Left kidney (tissue), 2 donors: ENCODE results near the gene XAGE3. TPM values are rescaled to one million over a fixed set of nuclear protein-coding genes. Genes with fewer than 3 reads are reported as not detected.
"Not testable (repeated sequence)": the region's sequence is repeated elsewhere in the genome, so short reads cannot be mapped to it uniquely, and the experiment has no call there.

ENCODE experiments used
- DNase-seq: peaks from one replicate; pipeline ENCODE4 v3.0.0-alpha.2; 2013
- polyA plus RNA-seq: library from polyadenylated mRNA; unstranded; fragments of 120-200 nt; gene quantifications from one replicate; pipeline ENCODE4 v1.2.1, GENCODE V29; 2013; ENCODE audit not compliant: insufficient read length

Gene XAGE3
- polyA plus RNA-seq, 1 donor, result not detected

DNA sequence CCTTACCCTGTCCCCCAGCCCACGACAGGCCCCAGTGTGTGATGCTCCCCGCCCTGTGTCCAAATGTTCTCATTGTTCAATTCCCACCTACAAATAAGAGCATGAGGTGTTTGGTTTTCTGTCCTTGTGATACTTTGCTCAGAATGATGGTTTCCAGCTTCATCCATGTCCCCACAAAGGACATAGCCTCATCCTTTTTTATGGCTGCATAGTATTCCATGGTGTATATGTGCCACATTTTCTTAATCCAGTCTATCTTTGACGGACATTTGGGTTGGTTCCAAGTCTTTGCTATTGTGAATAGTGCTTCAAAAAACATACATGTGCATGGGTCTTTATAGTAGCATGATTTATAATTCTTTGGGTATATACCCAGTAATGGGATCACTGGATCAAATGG is 24.3 kb downstream of the XAGE3 start:
- not testable (repeated sequence) for DNase-seq

DNA sequence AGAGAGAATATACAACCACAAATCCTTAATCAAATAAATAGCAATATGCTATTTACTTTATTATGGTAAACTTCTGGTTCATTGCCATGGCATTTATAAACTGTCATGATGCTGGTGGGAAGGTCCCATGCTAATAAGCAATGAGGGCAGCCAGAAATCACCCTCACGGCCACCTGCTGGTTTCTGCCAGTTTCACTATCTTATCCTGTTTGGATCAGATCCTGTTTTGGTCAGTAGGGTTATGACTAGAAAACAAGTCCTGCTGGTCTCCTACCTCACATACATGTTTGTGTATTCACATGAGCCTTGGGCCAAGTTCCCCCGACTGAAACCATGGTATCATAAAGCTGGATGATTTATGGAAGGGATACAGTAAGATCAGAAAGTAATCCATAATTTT is 28.7 kb downstream of the XAGE3 start:
- no peak for DNase-seq

DNA sequence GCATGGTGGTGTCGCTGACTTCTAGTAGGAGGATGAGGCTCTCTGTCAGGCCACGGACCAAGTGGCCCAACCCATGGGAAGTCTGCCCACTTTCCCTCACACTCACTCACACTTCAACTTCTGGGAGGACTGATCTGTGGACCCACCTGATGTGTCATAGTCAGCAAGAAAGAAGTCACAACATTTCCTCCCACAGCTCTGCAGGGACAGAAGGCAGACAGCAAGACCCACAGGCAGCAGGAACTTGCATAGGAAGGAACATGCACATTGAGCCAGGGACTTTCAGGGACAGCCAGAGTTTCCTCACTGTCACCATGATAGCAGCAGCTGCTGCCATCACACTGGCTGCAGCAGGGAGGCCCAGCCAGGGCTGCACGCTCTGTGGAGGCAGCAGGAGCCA is 37.3 kb downstream of the XAGE3 start:
- no peak for DNase-seq

DNA sequence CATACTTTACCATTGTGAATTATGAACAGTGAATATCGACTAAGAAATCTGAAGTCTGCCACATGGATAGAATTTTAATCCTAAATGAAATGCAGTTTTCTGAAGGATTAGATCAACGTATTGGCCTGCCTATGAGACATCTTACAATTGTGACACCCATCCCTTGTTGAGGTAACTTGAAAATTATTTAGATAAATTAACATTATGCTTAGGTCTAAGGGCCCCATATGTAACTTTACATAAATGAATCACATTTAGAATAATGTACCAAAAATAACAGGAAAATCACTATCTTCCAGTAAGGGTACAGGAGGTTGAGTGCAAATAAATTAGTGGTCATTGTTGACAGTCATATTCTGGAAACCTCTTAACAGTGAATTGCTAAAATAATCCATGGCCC is 43.3 kb downstream of the XAGE3 start:
- no peak for DNase-seq

DNA sequence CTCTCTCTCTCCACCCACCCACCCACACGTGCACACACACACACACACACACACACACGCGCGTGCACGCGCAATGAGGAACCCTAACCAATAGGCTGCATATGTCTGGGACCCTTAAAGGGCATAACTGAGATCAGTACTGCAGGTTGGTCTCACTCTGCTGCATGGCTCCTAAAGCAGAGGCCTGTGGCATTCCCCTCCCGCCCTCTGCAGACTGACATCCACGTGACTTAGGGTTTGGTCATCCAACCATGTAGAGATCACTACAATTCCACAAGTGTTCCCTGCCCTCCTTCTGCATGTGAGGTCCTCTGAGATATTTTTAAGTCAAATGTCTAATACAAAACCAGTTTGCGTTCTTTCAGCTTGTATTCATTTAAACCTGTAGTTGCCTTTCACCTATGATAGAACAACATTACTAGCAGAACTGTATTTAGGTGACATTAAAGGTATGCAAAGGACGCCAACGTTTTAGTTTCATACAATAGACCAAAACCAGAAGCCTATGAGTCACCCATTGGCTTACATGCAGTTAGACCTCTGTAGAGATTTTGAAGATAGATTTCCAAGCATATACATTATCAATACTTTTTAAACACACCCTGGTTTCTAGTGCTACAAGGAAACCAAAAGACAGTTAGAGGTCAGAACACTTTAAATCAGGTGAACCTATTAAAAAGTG is 46.7 kb downstream of the XAGE3 start:
- no peak for DNase-seq

DNA sequence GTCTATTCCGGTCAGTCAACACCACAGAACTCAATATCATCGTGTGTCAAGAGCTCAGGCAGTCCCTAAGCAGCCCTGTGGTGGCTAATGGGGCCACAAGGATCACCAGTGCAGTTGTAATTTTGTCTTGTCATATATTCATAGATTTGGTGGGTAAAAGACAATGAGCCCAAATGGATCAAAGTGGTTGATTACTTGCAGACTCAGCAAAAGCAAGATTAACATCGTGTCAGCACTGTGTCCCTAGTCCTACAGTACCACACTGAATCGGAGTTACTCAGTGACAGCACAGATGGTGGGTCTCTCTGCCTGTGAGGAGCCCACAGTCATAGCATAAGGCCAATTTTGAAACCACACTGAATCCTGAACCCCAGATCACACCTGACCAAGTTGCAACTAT is 48.1 kb downstream of the XAGE3 start:
- DNase-seq, result no peak

Other genes with a start within 250 kb of the XAGE3 start
- gene SSX7, start 213.2 kb downstream of the XAGE3 start, polyA plus RNA-seq, result not detected
- not detected for gene SSX2, start 160.9 kb downstream of the XAGE3 start, polyA plus RNA-seq
- gene SSX2B, start 116.8 kb downstream of the XAGE3 start, polyA plus RNA-seq, result not detected
- not detected for gene SPANXN5, start 70.7 kb downstream of the XAGE3 start, polyA plus RNA-seq
- not detected for gene XAGE5, start 56.8 kb downstream of the XAGE3 start, polyA plus RNA-seq
- 20.0 TPM for gene FAM156B, start 29.2 kb upstream of the XAGE3 start, polyA plus RNA-seq
- gene FAM156A, start 90.4 kb upstream of the XAGE3 start, polyA plus RNA-seq, result 36.2 TPM
- 26.3 TPM for gene GPR173, start 180.7 kb upstream of the XAGE3 start, polyA plus RNA-seq
- 41.7 TPM for gene TSPYL2, start 214.3 kb upstream of the XAGE3 start, polyA plus RNA-seq
- 25.0 TPM for gene KANTR, start 226.1 kb upstream of the XAGE3 start, polyA plus RNA-seq